Psoas muscle (tissue), 8 donors: ENCODE measurements around the gene SYNDIG1. TPM values are rescaled to one million over a fixed set of nuclear protein-coding genes. Genes with fewer than 3 reads are reported as not detected.

Experiments
- ATAC-seq, 4 donors: fragments of 200-7000 bp; cut with Tn5 transposase; one replicate each; pipeline ENCODE4 v1.9.1; 2020; ENCODE audit warnings: moderate library complexity in 3 of 4, mild to moderate bottlenecking in 2 of 4
- DNase-seq, 2 donors: peaks; one replicate each; pipeline ENCODE4 v3.0.0-alpha.2; 2020
- H3K27ac ChIP-seq: fragments of 200-600 bp; one replicate; pipeline ENCODE4 v1.8.0; 2022
- H3K27me3 ChIP-seq, 3 donors: fragments of 200-600 bp in 1 of 3; one replicate each; pipeline versions ENCODE4 v1.6.1 to v1.8.0; 2013 to 2022; ENCODE audit warnings: low read length in 2 of 3, mild to moderate bottlenecking in 2 of 3, moderate library complexity in 1 of 3; ENCODE audit not compliant: insufficient read depth in 3 of 3
- H3K36me3 ChIP-seq, 2 donors: fragments of 200-600 bp in 1 of 2; one replicate each; pipeline versions ENCODE4 v1.6.1 to v1.8.0; 2013 to 2022; ENCODE audit warnings: low read depth in 1 of 2, mild to moderate bottlenecking in 1 of 2, moderate library complexity in 1 of 2; ENCODE audit not compliant: insufficient read depth in 1 of 2
- H3K4me1 ChIP-seq: fragments of 200-600 bp; one replicate; pipeline ENCODE4 v1.8.0; 2022
- H3K4me3 ChIP-seq: fragments of 200-600 bp; one replicate; pipeline ENCODE4 v1.8.0; 2022; ENCODE audit warnings: mild to moderate bottlenecking
- H3K9me3 ChIP-seq: fragments of 200-600 bp; one replicate; pipeline ENCODE4 v1.8.0; 2022
- CTCF ChIP-seq: fragments of 200-600 bp; IDR thresholded peaks from one replicate; pipeline ENCODE4 v1.8.0; 2022; ENCODE audit warnings: antibody characterized with exemption
- WGBS, 3 donors: extraction: QIAGEN DNeasy Blood & Tissue Kit; methylation state at CpG; one replicate each; pipeline versions ENCODE4 v1.1.6 to v1.1.7; 2013; 5-methylcytosine and 5-hydroxymethylcytosine counted together
- intact Hi-C, 2 donors: fragments of 100-400 bp; cut with DNase I; formaldehyde crosslinking; loops; one replicate each; pipeline versions ENCODE4 v1.11.0 to v1.14.2; 2022
- polyA plus RNA-seq, 3 donors: library from polyadenylated mRNA; stranded (reverse); fragments of 200-250 nt; gene quantifications; one replicate each; pipeline ENCODE4 v1.2.3, GENCODE V29; 2013
- total RNA-seq, 4 donors: library from RNA; stranded (reverse); fragmentation: NEBNext Ultra II Directional in 2 of 4; extraction: Animal tissue kit (Norgen Biotek cat#: 25700) in 2 of 4; gene quantifications; one replicate each; pipeline versions ENCODE4 v1.2.1 to v1.2.4, GENCODE V29; 2021 to 2023
- donor health status: healthy with polysubstance abuse.
- donor health status: DM: no; HTN: no; CAD: no; lungs with moderate emphysema.
- donor health status: Bipolar disorder and iron deficiency.
- donor health status: healthy.
- donor health status: DM: yes; HTN: yes; CAD: no.
- donor health status: DM: no; HTN: no; CAD: no.
- donor health status: DM: no; HTN: no; CAD: no.
- donor health status: DM: yes; HTN: yes; CAD: no.

SYNDIG1 gene
- total and polyA plus RNA-seq, 7 donors: 0.03 to 0.10 TPM; not detected in 5

DNA sequence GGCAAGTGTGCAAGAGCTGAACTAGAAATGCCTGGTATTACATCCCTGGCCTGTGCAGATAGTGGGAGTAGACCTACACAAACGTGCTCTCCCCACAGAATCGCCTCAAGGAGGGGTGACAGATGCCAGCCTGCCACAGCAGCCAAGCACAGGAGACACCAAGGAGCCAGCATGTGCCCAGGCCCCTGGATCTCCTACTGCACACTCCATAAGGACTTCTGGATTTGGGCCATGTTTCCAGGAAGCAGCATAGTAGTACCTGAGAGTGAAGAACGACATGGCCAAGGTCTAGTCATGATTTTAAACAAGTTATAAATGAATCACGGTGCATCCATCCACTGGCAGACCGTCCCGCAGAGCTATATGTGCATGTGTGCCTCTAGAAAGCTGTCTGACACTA, 232.2 kb downstream of the SYNDIG1 start:
- intact Hi-C loops: no loop called here
- no peak for DNase-seq
- WGBS, 3 donors: 74 to 76% (median 75%) methylated on average over 6 of the region's 6 CpGs

DNA sequence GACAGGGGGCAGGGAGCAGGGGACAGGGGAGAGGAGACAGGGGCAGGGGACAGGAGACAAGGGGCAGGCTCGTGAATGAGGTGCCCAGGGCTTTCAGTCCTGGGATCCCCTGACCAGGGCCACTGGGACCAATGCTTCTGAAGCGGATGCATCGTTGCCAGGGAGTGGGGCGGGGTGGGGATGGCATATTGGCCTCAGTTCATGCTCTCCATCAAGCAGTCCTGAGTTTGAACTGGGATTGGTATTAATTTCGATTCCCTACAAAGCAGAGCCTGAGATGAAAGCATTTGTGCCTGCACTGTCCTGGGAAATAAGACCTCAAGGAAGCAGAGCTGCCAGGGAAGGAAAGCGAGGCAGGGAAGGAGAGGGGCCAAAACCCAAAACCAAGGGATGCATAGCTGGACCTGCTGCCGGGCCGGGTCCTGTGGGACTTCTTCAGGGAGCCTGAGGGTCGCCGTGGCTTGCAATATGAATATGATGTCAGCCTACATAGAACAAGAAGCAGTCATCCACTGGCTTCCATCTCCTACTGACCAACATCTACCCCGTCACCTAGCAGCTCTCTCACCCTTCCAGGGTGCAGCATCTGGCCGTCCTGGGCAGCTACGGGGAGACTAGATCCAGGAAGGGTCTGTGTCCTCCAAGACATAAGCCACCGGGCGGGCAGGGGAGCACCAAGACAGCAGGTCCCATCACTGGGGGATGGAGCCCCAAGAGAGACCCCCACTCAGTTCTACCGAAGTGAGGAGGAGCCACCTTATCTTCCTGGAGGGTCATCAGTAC, 233.3 kb downstream of the SYNDIG1 start:
- no peak overlapping the region for H3K27ac ChIP-seq
- H3K27me3 ChIP-seq: no peaks in the 10 kb centered on the region
- intact Hi-C loops: no loop called here
- H3K4me1 ChIP-seq: no peaks in the 10 kb centered on the region
- no peak for TF ChIP-seq CTCF
- ATAC-seq (no peak), DNase-seq (no peak)
- H3K36me3 ChIP-seq: no peaks in the 10 kb centered on the region
- WGBS, 3 donors: 78 to 86% (median 79%) methylated on average over 16 of the region's 16 CpGs
- H3K9me3 ChIP-seq: no peaks in the 10 kb centered on the region
- no peak overlapping the region for H3K4me3 ChIP-seq

More for the DNA sequence above, 232.2 kb downstream of the SYNDIG1 start:
- ATAC-seq: no peak
- Histone ChIP-seq H3K4me3 (no peak overlapping the region), H3K27me3 (no peaks in the 10 kb centered on the region), H3K9me3 (no peaks in the 10 kb centered on the region), H3K4me1 (no peaks in the 10 kb centered on the region), H3K36me3 (no peaks in the 10 kb centered on the region), H3K27ac (no peak overlapping the region)
- TF ChIP-seq CTCF: no peak

DNA sequence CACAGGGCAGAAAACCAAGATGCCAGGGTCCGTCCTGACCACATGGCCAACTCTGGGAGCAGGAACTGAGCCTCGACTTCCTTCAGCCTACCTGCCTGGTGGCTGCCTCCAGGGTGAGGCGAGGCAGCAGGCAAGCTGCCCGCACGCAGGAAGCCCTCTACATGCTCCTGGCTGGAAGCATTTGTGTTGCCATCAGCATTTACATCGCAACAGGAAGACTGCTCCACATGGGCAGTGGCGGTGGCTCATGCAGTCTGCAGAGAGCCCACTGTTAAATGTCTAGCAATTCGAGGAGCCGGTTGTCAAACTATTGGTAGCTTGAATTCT, 233.8 kb downstream of the SYNDIG1 start:
- WGBS, 3 donors: 91 to 92% (median 92%) methylated on average over 9 of the region's 9 CpGs
- DNase-seq: no peak

DNA sequence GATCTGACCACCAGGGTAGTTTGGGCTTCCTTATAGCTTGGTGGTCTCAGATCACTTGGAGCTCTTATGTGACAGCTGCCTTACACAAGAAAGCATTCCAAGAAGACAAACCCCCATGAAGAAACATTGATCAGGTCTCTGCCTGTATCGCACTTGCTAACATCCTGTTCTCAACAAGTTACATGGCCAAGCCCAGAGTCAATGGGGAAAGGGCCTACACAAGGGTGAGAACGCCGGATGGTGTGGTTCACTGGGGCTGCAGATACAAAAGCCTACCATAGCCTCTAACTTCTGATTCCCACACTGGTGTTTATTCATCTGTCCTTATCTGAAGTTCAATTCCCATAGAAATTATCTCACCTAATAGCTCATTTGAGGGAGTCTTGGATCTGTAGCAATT, 235.5 kb downstream of the SYNDIG1 start:
- Histone ChIP-seq H3K27ac (no peak overlapping the region), H3K4me3 (no peak overlapping the region), H3K27me3 (peaks cover 0 to 6% (median 0%) of the 10 kb centered on the region in 3 donors), H3K36me3 (no peaks in the 10 kb centered on the region), H3K4me1 (no peaks in the 10 kb centered on the region), H3K9me3 (no peaks in the 10 kb centered on the region)
- ATAC-seq (no peak), DNase-seq (no peak)
- no peak for TF ChIP-seq CTCF
- intact Hi-C loops: no loop called here
- WGBS, 3 donors: 82 to 90% (median 87%) methylated on average over 3 of the region's 3 CpGs

More for the DNA sequence above, 233.8 kb downstream of the SYNDIG1 start:
- Histone ChIP-seq H3K36me3 (no peaks in the 10 kb centered on the region), H3K4me3 (no peak overlapping the region), H3K4me1 (no peaks in the 10 kb centered on the region), H3K9me3 (no peaks in the 10 kb centered on the region), H3K27me3 (peaks cover 0 to 4% (median 0%) of the 10 kb centered on the region in 3 donors), H3K27ac (no peak overlapping the region)
- no peak for ATAC-seq
- no peak for TF ChIP-seq CTCF
- intact Hi-C loops: no loop called here

DNA sequence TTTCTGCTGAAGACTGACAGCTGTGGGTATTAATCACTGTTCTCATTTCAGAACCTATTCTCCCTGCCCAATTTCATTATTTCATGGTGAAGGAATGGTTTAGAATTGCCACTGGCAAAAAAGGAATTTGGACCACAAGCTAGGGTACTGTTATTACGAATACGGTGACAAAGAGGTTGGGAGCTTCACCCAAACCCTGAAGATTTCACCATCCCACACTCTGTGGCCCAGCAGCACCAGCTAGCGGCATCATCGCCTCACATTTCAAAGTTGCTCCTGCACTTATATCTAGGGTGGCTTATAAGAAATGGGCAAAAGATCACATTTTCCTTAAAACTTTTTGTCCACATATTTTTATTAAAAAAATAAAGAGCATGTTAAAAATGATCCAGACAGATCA, 236.1 kb downstream of the SYNDIG1 start:
- no peak for TF ChIP-seq CTCF
- 41 to 76% (median 49%) methylated on average over 4 of the region's 4 CpGs for WGBS, 3 donors
- H3K4me1 ChIP-seq: no peaks in the 10 kb centered on the region
- H3K27ac ChIP-seq: no peak overlapping the region
- H3K4me3 ChIP-seq: no peak overlapping the region
- no peaks in the 10 kb centered on the region for H3K36me3 ChIP-seq
- H3K27me3 ChIP-seq: peaks cover 0 to 6% (median 0%) of the 10 kb centered on the region in 3 donors
- intact Hi-C loops: no loop called here
- no peaks in the 10 kb centered on the region for H3K9me3 ChIP-seq
- DNase-seq (no peak), ATAC-seq (no peak)
